Thymus (tissue), 11 donors: Measurements from ENCODE around the gene PCDHB1. TPM values are rescaled to one million over a fixed set of nuclear protein-coding genes. Genes with fewer than 3 reads are reported as not detected.

ENCODE experiments used
- DNase-seq, 9 donors: peaks; one replicate each; pipeline ENCODE4 v3.0.0-alpha.2; 2013; ENCODE audit warnings: low spot score in 9 of 9, low read depth in 6 of 9, missing footprints in 1 of 9
- H3K27ac ChIP-seq, 2 donors: one replicate each; pipeline ENCODE4 v1.5.1; 2013; ENCODE audit warnings: control low read depth in 1 of 2, low read depth in 1 of 2, low read length in 1 of 2, mild to moderate bottlenecking in 1 of 2, moderate library complexity in 1 of 2
- H3K27me3 ChIP-seq, 2 donors: one replicate each; pipeline ENCODE4 v1.5.1; 2013; ENCODE audit warnings: low read length in 1 of 2; ENCODE audit not compliant: control insufficient read depth in 2 of 2, insufficient read depth in 1 of 2
- H3K36me3 ChIP-seq, 2 donors: one replicate each; pipeline ENCODE4 v1.5.1; 2013; ENCODE audit warnings: low read length in 1 of 2, mild to moderate bottlenecking in 1 of 2, moderate library complexity in 1 of 2; ENCODE audit not compliant: control insufficient read depth in 2 of 2, insufficient read depth in 2 of 2
- H3K4me1 ChIP-seq, 2 donors: one replicate each; pipeline ENCODE4 v1.5.1; 2013; ENCODE audit warnings: low read length in 2 of 2; ENCODE audit not compliant: control insufficient read depth in 2 of 2, insufficient read depth in 2 of 2
- H3K4me3 ChIP-seq, 2 donors: one replicate each; pipeline ENCODE4 v1.5.1; 2013; ENCODE audit warnings: low read length in 2 of 2, control low read depth in 1 of 2, mild to moderate bottlenecking in 1 of 2
- H3K9me3 ChIP-seq, 2 donors: one replicate each; pipeline ENCODE4 v1.5.1; 2013; ENCODE audit warnings: low read length in 1 of 2, mild to moderate bottlenecking in 1 of 2; ENCODE audit not compliant: control insufficient read depth in 2 of 2, insufficient read depth in 1 of 2
- WGBS: extraction: QIAGEN DNeasy Blood & Tissue Kit; methylation state at CpG from one replicate; pipeline ENCODE4 v1.1.7; 2013; 5-methylcytosine and 5-hydroxymethylcytosine counted together
- polyA plus RNA-seq: library from polyadenylated mRNA; stranded (reverse); fragments of 200-250 nt; gene quantifications from one replicate; pipeline ENCODE4 v1.2.3, GENCODE V29; 2013
- total RNA-seq: library from RNA; stranded (reverse); fragments of 120-200 nt; gene quantifications from one replicate; pipeline ENCODE4 v1.2.4, GENCODE V29; 2013
- donor health status: healthy.

The PCDHB1 gene
- total and polyA plus RNA-seq, 2 donors = 0.02 to 0.05 TPM

GRCh38 chr5:141010047-141010793 is 41.0 kb upstream of the PCDHB1 start:
- 40% methylated on average over 12 of the region's 12 CpGs for WGBS
- Histone ChIP-seq H3K36me3 (no peaks in the 10 kb centered on the region), H3K27me3 (no peaks in the 10 kb centered on the region), H3K4me3 (no peak overlapping the region), H3K4me1 (no peaks in the 10 kb centered on the region), H3K27ac (no peak overlapping the region), H3K9me3 (no peaks in the 10 kb centered on the region)
- no peak for DNase-seq

- no peaks in the 10 kb centered on the region for H3K27me3 ChIP-seq
- no peaks in the 10 kb centered on the region for H3K4me1 ChIP-seq
- H3K36me3 ChIP-seq = no peaks in the 10 kb centered on the region
- no peaks in the 10 kb centered on the region for H3K9me3 ChIP-seq
- H3K4me3 ChIP-seq = no peak overlapping the region
- H3K27ac ChIP-seq = no peak overlapping the region
- DNase-seq = no peak
Observed at GRCh38 chr5:141017943-141018342, 33.2 kb upstream of the PCDHB1 start.

- no peaks in the 10 kb centered on the region for H3K4me1 ChIP-seq
- no peak overlapping the region for H3K27ac ChIP-seq
- 97% methylated on average over 1 of the region's 1 CpG for WGBS
- no peak for DNase-seq
- H3K36me3 ChIP-seq = no peaks in the 10 kb centered on the region
- no peaks in the 10 kb centered on the region for H3K9me3 ChIP-seq
- H3K4me3 ChIP-seq = no peak overlapping the region
- H3K27me3 ChIP-seq = no peaks in the 10 kb centered on the region
Observed at GRCh38 chr5:141022384-141022783, 28.8 kb upstream of the PCDHB1 start.

- Histone ChIP-seq H3K4me3 (no peak overlapping the region), H3K4me1 (no peaks in the 10 kb centered on the region), H3K36me3 (no peaks in the 10 kb centered on the region), H3K9me3 (no peaks in the 10 kb centered on the region), H3K27me3 (no peaks in the 10 kb centered on the region), H3K27ac (no peak overlapping the region)
- DNase-seq = no peak
- 93% methylated on average over 15 of the region's 15 CpGs for WGBS
Observed at GRCh38 chr5:141031006-141031405, 20.2 kb upstream of the PCDHB1 start.

GRCh38 chr5:141032626-141033025 is 18.5 kb upstream of the PCDHB1 start:
- Histone ChIP-seq H3K27ac (no peak overlapping the region), H3K4me3 (no peak overlapping the region), H3K9me3 (no peaks in the 10 kb centered on the region), H3K27me3 (no peaks in the 10 kb centered on the region), H3K36me3 (no peaks in the 10 kb centered on the region), H3K4me1 (no peaks in the 10 kb centered on the region)
- DNase-seq = no peak
- WGBS = 80% methylated on average over 1 of the region's 1 CpG

- peaks cover 2 to 3% of the 10 kb centered on the region in 2 donors for H3K9me3 ChIP-seq
- no peak overlapping the region for H3K4me3 ChIP-seq
- no peaks in the 10 kb centered on the region for H3K4me1 ChIP-seq
- H3K27ac ChIP-seq = no peak overlapping the region
- H3K36me3 ChIP-seq = no peaks in the 10 kb centered on the region
- no peaks in the 10 kb centered on the region for H3K27me3 ChIP-seq
- DNase-seq = no peak
Observed at GRCh38 chr5:141039061-141039460, 12.1 kb upstream of the PCDHB1 start.

GRCh38 chr5:141039517-141039916 is 11.7 kb upstream of the PCDHB1 start:
- H3K4me3 ChIP-seq = no peak overlapping the region
- H3K9me3 ChIP-seq = peaks cover 2 to 3% of the 10 kb centered on the region in 2 donors
- no peaks in the 10 kb centered on the region for H3K27me3 ChIP-seq
- no peaks in the 10 kb centered on the region for H3K36me3 ChIP-seq
- 73% methylated on average over 3 of the region's 3 CpGs for WGBS
- no peak overlapping the region for H3K27ac ChIP-seq
- H3K4me1 ChIP-seq = no peaks in the 10 kb centered on the region
- DNase-seq = no peak

GRCh38 chr5:141040093-141040770 is 10.9 kb upstream of the PCDHB1 start:
- no peaks in the 10 kb centered on the region for H3K36me3 ChIP-seq
- no peaks in the 10 kb centered on the region for H3K4me1 ChIP-seq
- H3K27me3 ChIP-seq = no peaks in the 10 kb centered on the region
- H3K4me3 ChIP-seq = no peak overlapping the region
- no peak overlapping the region for H3K27ac ChIP-seq
- peaks cover 2 to 3% of the 10 kb centered on the region in 2 donors for H3K9me3 ChIP-seq
- no peak for DNase-seq
- WGBS = 13% methylated on average over 24 of the region's 24 CpGs

- H3K36me3 ChIP-seq = no peaks in the 10 kb centered on the region
- H3K27ac ChIP-seq = no peak overlapping the region
- H3K4me3 ChIP-seq = no peak overlapping the region
- no peaks in the 10 kb centered on the region for H3K27me3 ChIP-seq
- WGBS = 10% methylated on average over 25 of the region's 25 CpGs
- H3K9me3 ChIP-seq = peaks cover 2 to 3% of the 10 kb centered on the region in 2 donors
- DNase-seq = peak; percentile 31 to 72 (median 47)
- H3K4me1 ChIP-seq = no peaks in the 10 kb centered on the region
Observed at GRCh38 chr5:141040771-141041426, 10.3 kb upstream of the PCDHB1 start.
